OCI-LY7 (cell line): ENCODE results near the gene ZNF831. TPM values are rescaled to one million over a fixed set of nuclear protein-coding genes. Genes with fewer than 3 reads are reported as not detected.

Experiments
- BruUV-seq: library from RNA; stranded (reverse); fragments of 400-500 nt; replicated peaks from 2 replicates; lab custom pipeline; 2021; lab: Mats Ljungman, UMichigan
- CTCF ChIA-PET: fragments of 300-600 bp; sonication (Branson Sonifier 250); formaldehyde crosslinking; loops from one replicate; lab custom pipeline; 2022; ENCODE audit warnings: antibody characterized with exemption; ENCODE audit not compliant: unreplicated experiment; lab: Charles Lee
- POLR2A ChIA-PET: fragments of 300-600 bp; sonication (Branson Sonifier 250); formaldehyde crosslinking; loops from one replicate; lab custom pipeline; 2022; ENCODE audit warnings: antibody characterized with exemption; lab: Charles Lee
- DNase-seq: peaks from one replicate; pipeline ENCODE4 v3.0.0-alpha.2; 2015; ENCODE audit warnings: low spot score
- H2AFZ ChIP-seq: fragments of 200-600 bp; sonication (generic), shearing (Covaris generic); 2 replicates; pipeline ENCODE4 v1.6.1; 2014; ENCODE audit warnings: mild to moderate bottlenecking, antibody characterized with exemption, low read length, moderate library complexity
- H3K27ac ChIP-seq: fragments of 200-600 bp; sonication (generic); 2 replicates; pipeline ENCODE4 v1.5.1; 2014; ENCODE audit warnings: mixed run types, low read depth, mild to moderate bottlenecking, moderate library complexity, low read length, inconsistent platforms; ENCODE audit not compliant: poor library complexity, severe bottlenecking
- H3K36me3 ChIP-seq: fragments of 200-600 bp; sonication (generic); 2 replicates; pipeline ENCODE4 v1.6.1; 2014; ENCODE audit warnings: mild to moderate bottlenecking, antibody characterized with exemption, low read length, moderate library complexity, mixed read lengths; ENCODE audit not compliant: insufficient read depth
- H3K4me1 ChIP-seq: fragments of 200-600 bp; sonication (generic); 2 replicates; pipeline ENCODE4 v1.5.1; 2014; ENCODE audit warnings: mild to moderate bottlenecking, low read length; ENCODE audit not compliant: insufficient read depth, poor library complexity, severe bottlenecking
- H3K4me2 ChIP-seq: fragments of 200-600 bp; sonication (generic); 2 replicates; pipeline ENCODE4 v1.6.1; 2014; ENCODE audit warnings: mild to moderate bottlenecking, low read length
- H3K4me3 ChIP-seq: fragments of 200-600 bp; sonication (generic); 2 replicates; pipeline ENCODE4 v1.5.1; 2014; ENCODE audit warnings: mild to moderate bottlenecking, low read depth, low read length; ENCODE audit not compliant: poor library complexity, severe bottlenecking
- H3K79me2 ChIP-seq: fragments of 200-600 bp; sonication (generic); 2 replicates; pipeline ENCODE4 v1.6.1; 2016; ENCODE audit warnings: low read depth, mild to moderate bottlenecking, low read length, moderate library complexity, mixed read lengths; ENCODE audit not compliant: insufficient read depth
- H3K9me2 ChIP-seq: fragments of 200-600 bp; sonication (generic); 2 replicates; pipeline ENCODE4 v1.6.1; 2016; ENCODE audit warnings: mild to moderate bottlenecking, low read length, mixed read lengths; ENCODE audit not compliant: insufficient read depth
- H3K9me3 ChIP-seq: fragments of 200-600 bp; sonication (generic); 2 replicates; pipeline ENCODE4 v1.6.1; 2014; ENCODE audit warnings: mild to moderate bottlenecking, mixed run types, low read length, mixed read lengths
- H4K20me1 ChIP-seq: fragments of 200-600 bp; sonication (generic); 2 replicates; pipeline ENCODE4 v1.6.1; 2014; ENCODE audit warnings: mild to moderate bottlenecking, antibody characterized with exemption, low read length, moderate library complexity, mixed read lengths; ENCODE audit not compliant: insufficient read depth
- CTCF ChIP-seq: fragments of 200-600 bp; sonication (generic); conservative IDR thresholded peaks from 2 replicates; pipeline ENCODE4 v1.5.1; 2014; ENCODE audit warnings: mild to moderate bottlenecking, antibody characterized with exemption, low read length, moderate library complexity, mixed read lengths
- EZH2phosphoT487 ChIP-seq: fragments of 200-600 bp; sonication (generic); IDR thresholded peaks from 2 replicates; pipeline ENCODE4 v1.6.1; 2018; ENCODE audit warnings: low read depth, borderline replicate concordance, mild to moderate bottlenecking, mixed run types, antibody characterized with exemption, low read length, moderate library complexity, mixed read lengths
- intact Hi-C: fragments of 100-400 bp; cut with micrococcal nuclease; formaldehyde crosslinking; loops from one replicate; pipeline ENCODE4 v1.10.0; 2022; ENCODE audit not compliant: unreplicated experiment
- total RNA-seq, 2 experiments: library from RNA; depleted of rRNA in 1 of 2; stranded (reverse); fragments of >200 nt in 1 of 2; shearing (Covaris generic) in 1 of 2; gene quantifications; 2 replicates each; pipeline ENCODE4 v1.2.3, GENCODE V29; 2014 to 2022

Gene ZNF831
- total RNA-seq, 2 experiments from 2014 or later, result 5.9 to 6.3 TPM

- H3K4me2 ChIP-seq, result peak overlapping the region; percentile 35
- H3K27ac ChIP-seq, result no peak overlapping the region
- no peak for DNase-seq
- no peak overlapping the region for H3K4me3 ChIP-seq
- no peaks in the 10 kb centered on the region for H4K20me1 ChIP-seq
- peaks cover 67% of the 10 kb centered on the region for H3K4me1 ChIP-seq
- TF ChIP-seq EZH2phosphoT487 (no peak), CTCF (no peak)
- intact Hi-C loops, result no loop called here
- no peak overlapping the region; the same call in 1 of the 2 replicates for H2AFZ ChIP-seq
- BruUV-seq, result no TSS peak
- H3K9me2 ChIP-seq, result no peaks in the 10 kb centered on the region
- no peaks in the 10 kb centered on the region for H3K36me3 ChIP-seq
- ChIA-PET POLR2A (interaction anchor here (0.7 to 6.1 kb wide), 2 partner anchors 40 to 504 kb away, joined by 3 to 49 read pairs; partner anchors contain the start of gene ZNF831), CTCF (no interaction called here)
- H3K9me3 ChIP-seq, result peaks cover 9% of the 10 kb centered on the region; the same call in 1 of the 2 replicates
- H3K79me2 ChIP-seq, result no peaks in the 10 kb centered on the region
Observed at GRCh38 chr20:59125836-59126235, 37.8 kb upstream of the ZNF831 start.

GRCh38 chr20:59127839-59128238 is 35.8 kb upstream of the ZNF831 start:
- TF ChIP-seq EZH2phosphoT487 (no peak), CTCF (no peak)
- H3K36me3 ChIP-seq, result no peaks in the 10 kb centered on the region
- H4K20me1 ChIP-seq, result no peaks in the 10 kb centered on the region
- no peak overlapping the region for H3K4me2 ChIP-seq
- H3K4me1 ChIP-seq, result peaks cover 47% of the 10 kb centered on the region
- DNase-seq, result no peak
- BruUV-seq, result no TSS peak
- H3K9me3 ChIP-seq, result no peaks in the 10 kb centered on the region
- H2AFZ ChIP-seq, result no peak overlapping the region
- intact Hi-C loops, result no loop called here
- no peaks in the 10 kb centered on the region for H3K9me2 ChIP-seq
- CTCF ChIA-PET, result no interaction called here
- no peaks in the 10 kb centered on the region for H3K79me2 ChIP-seq
- no peak overlapping the region for H3K27ac ChIP-seq
- no peak overlapping the region for H3K4me3 ChIP-seq
- POLR2A ChIA-PET, result interaction anchor here (0.8 kb wide), 1 partner anchor 9 kb away, joined by 3 read pairs; no protein-coding TSS in a partner anchor

GRCh38 chr20:59131551-59132285 is 31.9 kb upstream of the ZNF831 start:
- intact Hi-C loops, result no loop called here
- no peaks in the 10 kb centered on the region for H3K9me3 ChIP-seq
- H3K36me3 ChIP-seq, result no peaks in the 10 kb centered on the region
- no peak for DNase-seq
- no peaks in the 10 kb centered on the region for H3K79me2 ChIP-seq
- TF ChIP-seq EZH2phosphoT487 (no peak), CTCF (no peak)
- H2AFZ ChIP-seq, result no peak overlapping the region
- no peak overlapping the region for H3K4me2 ChIP-seq
- ChIA-PET POLR2A (no interaction called here), CTCF (no interaction called here)
- no peaks in the 10 kb centered on the region for H3K9me2 ChIP-seq
- H3K27ac ChIP-seq, result no peak overlapping the region
- no TSS peak for BruUV-seq
- H3K4me3 ChIP-seq, result no peak overlapping the region
- H3K4me1 ChIP-seq, result peaks cover 9% of the 10 kb centered on the region
- no peaks in the 10 kb centered on the region for H4K20me1 ChIP-seq
